Measurements from ENCODE around the gene ACTN2. TPM values are rescaled to one million over a fixed set of nuclear protein-coding genes. Genes with fewer than 3 reads are reported as not detected.

ACTN2 gene
- total and polyA plus RNA-seq, 2 donors (not counting 3 experiments of a cell fraction or from before 2014, with no cell fraction given): 0.22 to 0.55 TPM

- Histone ChIP-seq H3K4me2 (ENCODE audit: insufficient read depth, low read length) (no peak overlapping the region), H4K20me1 (replicated peaks; ENCODE audit: control insufficient read depth, extremely low read depth, insufficient read depth, low read length) (no peaks in the 10 kb centered on the region), H2AFZ (ENCODE audit: low read depth, low read length) (no peak overlapping the region), H3K9ac (replicated peaks; ENCODE audit: extremely low read depth, insufficient read depth, low read length) (no peak overlapping the region), H3K79me2 (ENCODE audit: control insufficient read depth, insufficient read depth, low read length) (no peaks in the 10 kb centered on the region), H3K9me3 (replicated peaks; ENCODE audit: control insufficient read depth, insufficient read depth, low read length) (no peaks in the 10 kb centered on the region), H3K27ac (ENCODE audit: insufficient read depth, low read depth, low read length) (no peak overlapping the region), H3K4me1 (ENCODE audit: control insufficient read depth, extremely low read depth, insufficient read depth, low read length) (no peaks in the 10 kb centered on the region), H3K27me3 (ENCODE audit: control insufficient read depth in 2 of 2, insufficient read depth in 2 of 2, low read length in 2 of 2) (no peaks in the 10 kb centered on the region), H3K36me3 (ENCODE audit: control insufficient read depth in 2 of 2, extremely low read depth in 1 of 2, insufficient read depth in 2 of 2, low read length in 2 of 2) (no peaks in the 10 kb centered on the region), H3K9me1 (replicated peaks; ENCODE audit: control insufficient read depth, extremely low read depth, insufficient read depth, low read length) (no peaks in the 10 kb centered on the region), H3K4me3 (replicated peaks in 1 of 3; ENCODE audit: insufficient read depth in 1 of 3, low read depth in 1 of 3, low read length in 3 of 3) (no peak overlapping the region)
- FAIRE-seq: no peak
- dilution Hi-C loops (cut with MboI; ENCODE audit: extremely low pct_ligation_motif_present, low sequenced_read_pairs): no loop called here
- BruUV-seq (replicated peaks): no TSS peak
- ChIA-PET POLR2A (no interaction called here), CTCF (interaction anchor here (1.6 kb wide), 1 partner anchor 60 kb away, joined by 6 read pairs; no protein-coding TSS in a partner anchor)
- intact Hi-C loops (cut with micrococcal nuclease): no loop called here
- DNase-seq (ENCODE audit: low read depth, low spot score): no peak
- TF ChIP-seq JUN (IDR thresholded peaks at IDR 0.05; ENCODE audit: borderline replicate concordance, insufficient read depth, insufficient read length, low read depth): no peak
- TF ChIP-seq FOS (IDR thresholded peaks at IDR 0.05; ENCODE audit: borderline replicate concordance, insufficient read depth, low read length): no peak
- no peak for TF ChIP-seq EZH2 (IDR thresholded peaks at IDR 0.05; ENCODE audit: borderline replicate concordance, low read depth, low read length, severe bottlenecking)
- no peak for TF ChIP-seq POLR2AphosphoS5 (IDR thresholded peaks at IDR 0.05; ENCODE audit: insufficient read depth, low read depth, low read length)
- TF ChIP-seq GATA2 (IDR thresholded peaks at IDR 0.05; ENCODE audit: insufficient read depth, insufficient read length, low read depth, low read length): no peak
- no peak for TF ChIP-seq MYC (IDR thresholded peaks at IDR 0.05; ENCODE audit: low read depth, low read length)
- TF ChIP-seq MAX (IDR thresholded peaks at IDR 0.05; ENCODE audit: insufficient read depth, insufficient read length): no peak
- TF ChIP-seq POLR2A (IDR thresholded peaks at IDR 0.05; ENCODE audit: low read depth, low read length): no peak
- TF ChIP-seq CTCF (IDR thresholded peaks at IDR 0.05; ENCODE audit: extremely low read depth in 1 of 2, insufficient read depth in 1 of 2, low read depth in 1 of 2, low read length in 2 of 2): no peak
Measured at GRCh38 chr1:236699366-236699765, 13.1 kb downstream of the ACTN2 start.

Data from endothelial cell of umbilical vein (primary cell).